Measurements from ENCODE around the gene ZNF750.

The ZNF750 gene

GRCh38 chr17:82794781-82795482, 44.9 kb downstream of the ZNF750 start:
- TF ChIP-seq CTCF (IDR thresholded peaks at IDR 0.05; ENCODE audit: insufficient read depth, low read depth, low read length, missing control alignments) = no peak
- DNase-seq (ENCODE audit: low read depth) = no peak
- H3K4me3 ChIP-seq (ENCODE audit: low read depth, low read length) = no peak overlapping the region

GRCh38 chr17:82793974-82794630, 45.7 kb downstream of the ZNF750 start:
- no peak for TF ChIP-seq CTCF (IDR thresholded peaks at IDR 0.05; ENCODE audit: insufficient read depth, low read depth, low read length, missing control alignments)
- DNase-seq (ENCODE audit: low read depth) = no peak
- no peak overlapping the region for H3K4me3 ChIP-seq (ENCODE audit: low read depth, low read length)

- no peak overlapping the region for H3K4me3 ChIP-seq (ENCODE audit: low read depth, low read length)
- no peak for TF ChIP-seq CTCF (IDR thresholded peaks at IDR 0.05; ENCODE audit: insufficient read depth, low read depth, low read length, missing control alignments)
- DNase-seq (ENCODE audit: low read depth) = no peak
These were observed 48.3 kb downstream of the ZNF750 start for GRCh38 chr17:82791532-82791931.

GRCh38 chr17:82790391-82790790, 49.4 kb downstream of the ZNF750 start:
- H3K4me3 ChIP-seq (ENCODE audit: low read depth, low read length) = no peak overlapping the region
- no peak for DNase-seq (ENCODE audit: low read depth)
- no peak for TF ChIP-seq CTCF (IDR thresholded peaks at IDR 0.05; ENCODE audit: insufficient read depth, low read depth, low read length, missing control alignments)

GRCh38 chr17:82789806-82790205, 50.0 kb downstream of the ZNF750 start:
- H3K4me3 ChIP-seq (ENCODE audit: low read depth, low read length) = no peak overlapping the region
- TF ChIP-seq CTCF (IDR thresholded peaks at IDR 0.05; ENCODE audit: insufficient read depth, low read depth, low read length, missing control alignments) = no peak

GRCh38 chr17:82789051-82789592, 50.7 kb downstream of the ZNF750 start:
- no peak overlapping the region for H3K4me3 ChIP-seq (ENCODE audit: low read depth, low read length)
- no peak for DNase-seq (ENCODE audit: low read depth)
- TF ChIP-seq CTCF (IDR thresholded peaks at IDR 0.05; ENCODE audit: insufficient read depth, low read depth, low read length, missing control alignments) = no peak

More at GRCh38 chr17:82789806-82790205, 50.0 kb downstream of the ZNF750 start:
- no peak for DNase-seq (ENCODE audit: low read depth)
